CD4-positive, alpha-beta T cell (primary cell): ENCODE results near the gene WFDC5. TPM values are rescaled to one million over a fixed set of nuclear protein-coding genes. Genes with fewer than 3 reads are reported as not detected.

ENCODE experiments used
- ATAC-seq: fragments of 200-7000 bp; cut with Tn5 transposase; one replicate; pipeline ENCODE4 v1.10.0; 2022; ENCODE audit warnings: mild to moderate bottlenecking; ENCODE audit not compliant: poor library complexity
- CTCF ChIA-PET: fragments of 350-600 bp; sonication (Branson Sonifier 250); formaldehyde crosslinking; loops from one replicate; lab custom pipeline; 2021; ENCODE audit warnings: antibody characterized with exemption, inconsistent platforms; lab: Charles Lee
- POLR2A ChIA-PET: fragments of 350-600 bp; sonication (Branson Sonifier 250); formaldehyde crosslinking; loops from one replicate; lab custom pipeline; 2021; ENCODE audit warnings: antibody characterized with exemption, inconsistent platforms; lab: Charles Lee
- DNase-seq, 14 experiments: peaks; one replicate each; pipeline ENCODE4 v3.0.0-alpha.2; 2013 to 2020; ENCODE audit warnings: mixed read lengths in 2 of 14
- H3K27ac ChIP-seq, 2 donors: one replicate each; pipeline versions ENCODE4 v1.5.1 to v1.7.0; 2013; ENCODE audit warnings: low read length in 2 of 2, low read depth in 1 of 2, mild to moderate bottlenecking in 1 of 2
- H3K27me3 ChIP-seq, 2 experiments: 1 replicate in 1 of 2; 2 replicates in 1 of 2; pipeline versions ENCODE4 v1.6.1 to v1.7.0; 2013; ENCODE audit warnings: low read length in 2 of 2, control low read depth in 1 of 2, mild to moderate bottlenecking in 1 of 2, moderate library complexity in 1 of 2; ENCODE audit not compliant: insufficient read depth in 2 of 2, control insufficient read depth in 1 of 2
- H3K36me3 ChIP-seq: one replicate; pipeline ENCODE4 v1.6.1; 2013; ENCODE audit warnings: low read length, control low read depth; ENCODE audit not compliant: insufficient read depth
- H3K4me1 ChIP-seq: one replicate; pipeline ENCODE4 v1.6.1; 2013; ENCODE audit warnings: low read length, control low read depth; ENCODE audit not compliant: insufficient read depth
- H3K4me3 ChIP-seq: one replicate; pipeline ENCODE4 v1.5.1; 2013; ENCODE audit warnings: mild to moderate bottlenecking, low read length, moderate library complexity
- H3K9me3 ChIP-seq, 2 experiments: 1 replicate in 1 of 2; 2 replicates in 1 of 2; pipeline versions ENCODE4 v1.6.1 to v1.7.0; 2013; ENCODE audit warnings: low read length in 2 of 2, mild to moderate bottlenecking in 2 of 2, control low read depth in 1 of 2, moderate library complexity in 1 of 2; ENCODE audit not compliant: control insufficient read depth in 1 of 2, insufficient read depth in 1 of 2
- H3K27ac Mint-ChIP-seq: one replicate; pipeline ENCODE4 v1.8.0; 2020; ENCODE audit warnings: mixed read lengths
- H3K27me3 Mint-ChIP-seq: one replicate; pipeline ENCODE4 v1.8.0; 2021; ENCODE audit warnings: mixed read lengths
- H3K36me3 Mint-ChIP-seq: one replicate; pipeline ENCODE4 v1.8.0; 2021; ENCODE audit warnings: low read depth, mixed read lengths
- H3K4me1 Mint-ChIP-seq: one replicate; pipeline ENCODE4 v1.8.0; 2021; ENCODE audit warnings: low read depth, mixed read lengths
- H3K4me3 Mint-ChIP-seq: one replicate; pipeline ENCODE4 v1.8.0; 2020; ENCODE audit warnings: mild to moderate bottlenecking, mixed read lengths
- H3K9me3 Mint-ChIP-seq: one replicate; pipeline ENCODE4 v1.8.0; 2020; ENCODE audit warnings: mixed read lengths
- CTCF ChIP-seq: fragments of 200-600 bp; IDR thresholded peaks from one replicate; pipeline ENCODE4 v1.8.0; 2022; ENCODE audit warnings: antibody characterized with exemption, mild to moderate bottlenecking
- intact Hi-C, 2 experiments: fragments of 100-400 bp; cut with DNase I in 1 of 2; cut with micrococcal nuclease in 1 of 2; formaldehyde crosslinking; loops; one replicate each; pipeline versions ENCODE4 v1.15.1 to v1.9.0; 2023 to 2025; cut with DNase I, micrococcal nuclease
- total RNA-seq, 174 experiments: library from RNA in 2 of 174; stranded (reverse) in 2 of 174; gene quantifications; one replicate each; pipeline ENCODE4 v1.2.3 and lab custom pipeline; 2021 to 2026

Gene WFDC5
- total RNA-seq, 2 experiments from 2014 or later, result not detected

GRCh38 chr20:45111285-45111684, 3.7 kb downstream of the WFDC5 start:
- CTCF ChIA-PET, result interaction anchor here (1.1 to 2.2 kb wide), 3 partner anchors 13 to 100 kb away, joined by 4 to 5 read pairs (median 4); no protein-coding TSS in a partner anchor
- intact Hi-C loops, result no loop called here

GRCh38 chr20:45110301-45110700, 4.7 kb downstream of the WFDC5 start:
- POLR2A ChIA-PET, result interaction anchor here (0.6 kb wide), 1 partner anchor 130 kb away, joined by 3 read pairs; no protein-coding TSS in a partner anchor
- intact Hi-C loops, result no loop called here
- ATAC-seq (no peak), DNase-seq (no peak)
- no peak for TF ChIP-seq CTCF
- Histone ChIP-seq H3K4me1 (peaks cover 5% of the 10 kb centered on the region), H3K9me3 (no peaks in the 10 kb centered on the region), H3K4me3 (no peak overlapping the region), H3K36me3 (no peaks in the 10 kb centered on the region), H3K27me3 (no peaks in the 10 kb centered on the region), H3K27ac (no peak overlapping the region)
- H3K4me3 Mint-ChIP-seq, result no peak overlapping the region
- no peaks in the 10 kb centered on the region for H3K9me3 Mint-ChIP-seq
- no peak overlapping the region for H3K27ac Mint-ChIP-seq
- H3K4me1 Mint-ChIP-seq, result peaks cover 4% of the 10 kb centered on the region
- H3K36me3 Mint-ChIP-seq, result no peaks in the 10 kb centered on the region
- no peaks in the 10 kb centered on the region for H3K27me3 Mint-ChIP-seq
- CTCF ChIA-PET, result interaction anchor here (2.2 kb wide), 1 partner anchor 14 kb away, joined by 5 read pairs; no protein-coding TSS in a partner anchor

More at GRCh38 chr20:45111285-45111684, 3.7 kb downstream of the WFDC5 start:
- DNase-seq, result no peak
- Histone ChIP-seq H3K36me3 (no peaks in the 10 kb centered on the region), H3K4me1 (peaks cover 6% of the 10 kb centered on the region), H3K27me3 (no peaks in the 10 kb centered on the region), H3K4me3 (no peak overlapping the region), H3K9me3 (no peaks in the 10 kb centered on the region), H3K27ac (no peak overlapping the region)
- POLR2A ChIA-PET, result no interaction called here
- no peak for TF ChIP-seq CTCF
- H3K9me3 Mint-ChIP-seq, result no peaks in the 10 kb centered on the region
- no peak for ATAC-seq
- peaks cover 5% of the 10 kb centered on the region for H3K4me1 Mint-ChIP-seq
- no peaks in the 10 kb centered on the region for H3K27me3 Mint-ChIP-seq
- no peak overlapping the region for H3K27ac Mint-ChIP-seq
- no peaks in the 10 kb centered on the region for H3K36me3 Mint-ChIP-seq
- H3K4me3 Mint-ChIP-seq, result no peak overlapping the region

DNA sequence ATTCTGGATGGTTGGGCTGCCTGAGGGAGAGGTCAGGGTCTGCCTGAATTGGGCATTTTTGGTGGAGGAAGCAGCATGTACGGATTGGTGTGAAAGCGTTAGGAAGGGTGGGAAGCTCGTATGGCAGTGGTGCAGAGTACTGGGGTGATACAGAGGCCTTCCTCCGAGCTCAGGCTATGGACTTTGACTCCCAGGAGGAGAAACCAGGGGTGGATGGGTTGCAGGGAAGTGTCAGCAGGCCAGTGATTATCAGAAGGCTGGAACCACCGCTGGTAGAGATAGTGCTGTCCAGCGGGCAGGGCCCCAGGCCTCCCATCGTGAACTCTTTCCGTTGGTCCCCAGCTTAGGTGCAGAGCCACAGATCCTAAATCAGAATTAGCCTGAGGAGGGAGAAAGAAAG, 5.3 kb downstream of the WFDC5 start:
- H3K27me3 Mint-ChIP-seq, result peaks cover 6% of the 10 kb centered on the region
- Histone ChIP-seq H3K9me3 (no peaks in the 10 kb centered on the region), H3K27ac (no peak overlapping the region), H3K27me3 (peaks cover 0 to under 1% of the 10 kb centered on the region in 2 experiments), H3K36me3 (no peaks in the 10 kb centered on the region), H3K4me3 (no peak overlapping the region), H3K4me1 (no peaks in the 10 kb centered on the region)
- no peaks in the 10 kb centered on the region for H3K4me1 Mint-ChIP-seq
- POLR2A ChIA-PET, result no interaction called here
- H3K27ac Mint-ChIP-seq, result no peak overlapping the region
- DNase-seq, result no peak
- no peaks in the 10 kb centered on the region for H3K9me3 Mint-ChIP-seq
- intact Hi-C loops, result no loop called here
- no peak for TF ChIP-seq CTCF
- no peak for ATAC-seq
- CTCF ChIA-PET, result interaction anchor here (0.6 to 2.2 kb wide), 2 partner anchors 13 to 131 kb away, joined by 3 to 5 read pairs; no protein-coding TSS in a partner anchor
- no peaks in the 10 kb centered on the region for H3K36me3 Mint-ChIP-seq
- H3K4me3 Mint-ChIP-seq, result no peak overlapping the region
